ENCODE data around the gene AGAP1. TPM values are rescaled to one million over a fixed set of nuclear protein-coding genes. Genes with fewer than 3 reads are reported as not detected.
A peak's percentile ranks its signal among the peaks of the same experiment; 100 is the strongest.

The AGAP1 gene
- total and polyA plus RNA-seq, 10 donors: 1.1 to 26.6 (median 11.3) TPM

DNA sequence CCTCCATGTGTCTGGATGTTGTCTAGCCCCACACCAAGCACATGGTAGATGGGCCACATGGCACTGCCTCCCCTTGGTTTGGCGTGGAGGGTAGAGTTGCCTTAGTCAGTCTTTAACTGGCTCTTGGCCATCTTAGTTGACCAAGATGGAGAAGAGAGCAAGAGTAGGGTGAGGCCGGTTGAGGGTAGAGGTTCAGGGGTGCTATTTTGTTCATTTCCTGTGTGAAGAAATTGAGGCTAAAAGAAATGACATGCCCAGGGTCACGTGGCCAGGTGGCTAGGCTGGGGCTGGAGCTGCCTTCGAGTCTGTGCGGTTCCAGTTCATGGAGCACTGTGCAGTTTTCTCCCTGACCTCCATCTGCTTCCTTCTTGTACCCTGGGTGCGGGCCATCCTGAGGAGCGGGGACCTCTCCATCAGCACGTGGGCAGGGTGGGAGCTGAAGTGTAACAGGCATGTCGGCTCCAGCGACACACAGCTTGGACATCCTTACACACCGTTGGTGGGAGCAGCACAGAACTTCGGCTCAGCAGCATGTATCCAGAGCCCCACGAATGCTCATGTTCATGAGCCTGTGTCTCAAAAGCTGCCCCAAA lies 461.1 kb downstream of the AGAP1 start:
- Histone ChIP-seq H3K27me3 (replicated peaks in 1 of 7) (no peaks in the 10 kb centered on the region), H3K36me3 (no peaks in the 10 kb centered on the region), H3K4me3 (no peak overlapping the region), H3K4me1 (peaks cover 0 to 6% (median 0%) of the 10 kb centered on the region in 6 donors), H3K27ac (no peak overlapping the region), H3K9me3 (no peaks in the 10 kb centered on the region)
- intact Hi-C loops (cut with DNase I; ENCODE audit: low total_unique reads): no loop called here
- peak; percentile 53 for DNase-seq
- TF ChIP-seq, protein P1, sequence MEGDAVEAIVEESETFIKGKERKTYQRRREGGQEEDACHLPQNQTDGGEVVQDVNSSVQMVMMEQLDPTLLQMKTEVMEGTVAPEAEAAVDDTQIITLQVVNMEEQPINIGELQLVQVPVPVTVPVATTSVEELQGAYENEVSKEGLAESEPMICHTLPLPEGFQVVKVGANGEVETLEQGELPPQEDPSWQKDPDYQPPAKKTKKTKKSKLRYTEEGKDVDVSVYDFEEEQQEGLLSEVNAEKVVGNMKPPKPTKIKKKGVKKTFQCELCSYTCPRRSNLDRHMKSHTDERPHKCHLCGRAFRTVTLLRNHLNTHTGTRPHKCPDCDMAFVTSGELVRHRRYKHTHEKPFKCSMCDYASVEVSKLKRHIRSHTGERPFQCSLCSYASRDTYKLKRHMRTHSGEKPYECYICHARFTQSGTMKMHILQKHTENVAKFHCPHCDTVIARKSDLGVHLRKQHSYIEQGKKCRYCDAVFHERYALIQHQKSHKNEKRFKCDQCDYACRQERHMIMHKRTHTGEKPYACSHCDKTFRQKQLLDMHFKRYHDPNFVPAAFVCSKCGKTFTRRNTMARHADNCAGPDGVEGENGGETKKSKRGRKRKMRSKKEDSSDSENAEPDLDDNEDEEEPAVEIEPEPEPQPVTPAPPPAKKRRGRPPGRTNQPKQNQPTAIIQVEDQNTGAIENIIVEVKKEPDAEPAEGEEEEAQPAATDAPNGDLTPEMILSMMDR (IDR thresholded peaks at IDR 0.05 in 8 of 11, conservative IDR thresholded peaks at IDR 0.05 in 3 of 11): no peak
- TF ChIP-seq POLR2AphosphoS5 (IDR thresholded peaks at IDR 0.05) (no peak), POLR2A (IDR thresholded peaks at IDR 0.05) (no peak)
- 88 to 94% (median 89%) methylated on average over 11 to 13 of the region's 13 CpGs for WGBS, 5 donors

DNA sequence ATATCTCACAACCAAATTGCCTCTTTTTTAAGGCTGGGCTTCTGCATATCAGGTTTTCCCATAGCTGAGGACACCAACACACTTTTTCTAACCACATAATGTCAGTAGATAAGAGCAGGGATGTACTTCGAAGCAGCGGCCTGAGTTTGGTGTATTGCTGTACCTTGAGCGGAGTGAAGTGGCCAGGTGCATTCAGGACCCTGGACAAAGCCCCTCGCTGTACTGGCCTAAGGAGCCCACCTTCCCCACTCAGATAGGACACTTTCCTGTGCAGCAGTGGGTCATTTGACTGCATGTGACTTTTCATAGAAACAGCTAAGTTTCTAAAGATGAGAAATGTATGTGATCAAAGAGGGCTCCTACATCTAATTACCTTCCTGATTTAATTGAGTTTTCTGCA lies 461.8 kb downstream of the AGAP1 start:
- Histone ChIP-seq H3K36me3 (no peaks in the 10 kb centered on the region), H3K4me1 (no peaks in the 10 kb centered on the region), H3K27ac (no peak overlapping the region), H3K4me3 (no peak overlapping the region), H3K27me3 (replicated peaks in 1 of 7) (no peaks in the 10 kb centered on the region), H3K9me3 (no peaks in the 10 kb centered on the region)
- intact Hi-C loops (cut with DNase I; ENCODE audit: low total_unique reads): no loop called here
- 82 to 95% (median 92%) methylated on average over 4 of the region's 4 CpGs for WGBS, 5 donors
- no peak for TF ChIP-seq POLR2A (IDR thresholded peaks at IDR 0.05)
- TF ChIP-seq POLR2AphosphoS5 (IDR thresholded peaks at IDR 0.05): no peak
- TF ChIP-seq, protein P1 (IDR thresholded peaks at IDR 0.05 in 8 of 11, conservative IDR thresholded peaks at IDR 0.05 in 3 of 11): no peak
- no peak for DNase-seq

DNA sequence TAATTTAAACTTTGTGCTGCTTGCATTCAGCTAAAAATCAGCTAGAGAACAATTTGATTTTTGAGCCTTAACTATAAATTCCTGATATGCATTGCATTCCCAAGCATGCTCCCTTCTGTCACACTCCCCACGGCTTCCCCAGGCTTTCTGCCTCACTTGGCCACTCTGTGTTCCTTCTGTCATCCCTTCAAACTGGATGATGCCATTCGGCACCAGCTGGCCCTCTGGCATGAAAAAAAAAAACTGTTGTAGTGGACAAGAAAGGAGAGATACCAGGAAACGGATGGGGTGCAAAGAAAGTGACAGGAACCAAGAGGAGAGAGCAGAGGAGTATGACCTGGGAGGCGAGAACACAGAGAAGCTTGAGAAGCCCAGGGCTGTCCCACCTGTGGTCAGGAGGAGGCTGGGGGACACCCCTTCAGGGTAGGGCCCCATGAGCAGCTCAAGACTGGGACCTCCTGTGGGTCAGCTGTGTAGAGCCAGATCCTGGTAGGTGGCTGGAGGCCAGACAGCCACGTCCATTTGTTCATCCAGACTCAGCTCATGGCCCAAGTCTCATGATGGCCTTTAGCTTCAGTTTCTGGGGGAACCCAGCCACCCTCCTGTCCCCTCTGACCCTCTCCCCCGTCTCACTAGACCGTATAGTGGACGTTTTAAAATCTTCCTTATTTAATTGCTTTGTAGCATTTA lies 462.6 kb downstream of the AGAP1 start:
- WGBS, 5 donors: 80 to 90% (median 84%) methylated on average over 8 of the region's 8 CpGs
- intact Hi-C loops (cut with DNase I; ENCODE audit: low total_unique reads): no loop called here

DNA sequence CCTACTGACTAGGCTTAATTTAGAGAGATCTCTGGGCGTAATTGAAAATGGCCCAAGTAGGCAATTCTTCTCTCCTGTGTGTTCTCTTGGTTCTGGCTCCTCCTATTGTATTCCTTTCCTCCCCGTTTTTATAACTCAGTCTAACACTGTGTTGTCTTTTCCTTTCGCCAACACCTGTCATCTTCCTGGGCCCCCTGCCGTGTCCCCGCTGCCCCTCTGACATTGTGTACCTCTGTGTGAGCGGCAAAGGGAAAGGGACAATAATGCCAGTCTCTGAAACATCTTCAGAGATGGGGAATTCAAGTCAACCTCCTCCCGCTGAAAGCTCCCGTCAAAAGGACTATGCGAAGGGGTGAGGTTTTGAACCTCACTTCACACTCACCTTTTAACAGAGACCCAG lies 463.4 kb downstream of the AGAP1 start:
- DNase-seq: no peak
- no peaks in the 10 kb centered on the region for H3K9me3 ChIP-seq
- H3K36me3 ChIP-seq: no peaks in the 10 kb centered on the region
- H3K4me1 ChIP-seq: no peaks in the 10 kb centered on the region
- WGBS, 5 donors: 88 to 92% (median 91%) methylated on average over 9 of the region's 9 CpGs
- TF ChIP-seq, protein P1 (IDR thresholded peaks at IDR 0.05 in 8 of 11, conservative IDR thresholded peaks at IDR 0.05 in 3 of 11): no peak
- TF ChIP-seq POLR2A (IDR thresholded peaks at IDR 0.05) (no peak), POLR2AphosphoS5 (IDR thresholded peaks at IDR 0.05) (no peak)
- no peak overlapping the region for H3K27ac ChIP-seq
- intact Hi-C loops (cut with DNase I; ENCODE audit: low total_unique reads): no loop called here
- no peaks in the 10 kb centered on the region for H3K27me3 ChIP-seq (replicated peaks in 1 of 7)
- no peak overlapping the region for H3K4me3 ChIP-seq

More for the DNA sequence above, 462.6 kb downstream of the AGAP1 start:
- Histone ChIP-seq H3K4me1 (no peaks in the 10 kb centered on the region), H3K4me3 (no peak overlapping the region), H3K27ac (no peak overlapping the region), H3K9me3 (no peaks in the 10 kb centered on the region), H3K36me3 (no peaks in the 10 kb centered on the region), H3K27me3 (replicated peaks in 1 of 7) (no peaks in the 10 kb centered on the region)
- TF ChIP-seq POLR2A (IDR thresholded peaks at IDR 0.05) (no peak), POLR2AphosphoS5 (IDR thresholded peaks at IDR 0.05) (no peak)
- TF ChIP-seq, protein P1 (IDR thresholded peaks at IDR 0.05 in 8 of 11, conservative IDR thresholded peaks at IDR 0.05 in 3 of 11): no peak
- DNase-seq: peak; percentile 23

All from spleen (tissue), 11 donors.